Muscle layer of colon (tissue), 2 donors: ENCODE data around the gene PTGDS.

ENCODE experiments used
- H3K27ac ChIP-seq: one replicate; pipeline ENCODE4 v1.7.0; 2013; ENCODE audit warnings: low read depth, mild to moderate bottlenecking, low read length, moderate library complexity
- H3K27me3 ChIP-seq, 2 donors: one replicate each; pipeline ENCODE4 v1.7.0; 2013; ENCODE audit warnings: low read length in 2 of 2, mild to moderate bottlenecking in 2 of 2; ENCODE audit not compliant: insufficient read depth in 2 of 2, control insufficient read depth in 1 of 2
- H3K36me3 ChIP-seq: one replicate; pipeline ENCODE4 v1.7.0; 2013; ENCODE audit warnings: mild to moderate bottlenecking, low read length; ENCODE audit not compliant: insufficient read depth
- H3K4me1 ChIP-seq: one replicate; pipeline ENCODE4 v1.7.0; 2013; ENCODE audit warnings: mild to moderate bottlenecking, low read length; ENCODE audit not compliant: insufficient read depth
- H3K4me3 ChIP-seq, 2 donors: one replicate each; pipeline ENCODE4 v1.7.0; 2013; ENCODE audit warnings: low read length in 2 of 2, low read depth in 1 of 2, mild to moderate bottlenecking in 1 of 2, moderate library complexity in 1 of 2
- H3K9ac ChIP-seq: one replicate; pipeline ENCODE4 v1.7.0; 2013; ENCODE audit warnings: low read length
- H3K9me3 ChIP-seq: one replicate; pipeline ENCODE4 v1.7.0; 2013; ENCODE audit warnings: mild to moderate bottlenecking, low read length
- donor health status: abdominal sarcoma.
- donor health status: Adenocarcinoma of cecum.

The PTGDS gene

GRCh38 chr9:136955202-136955942, 21.9 kb upstream of the PTGDS start:
- H3K9me3 ChIP-seq = no peaks in the 10 kb centered on the region
- no peaks in the 10 kb centered on the region for H3K4me1 ChIP-seq
- H3K9ac ChIP-seq = no peak overlapping the region
- H3K4me3 ChIP-seq = no peak overlapping the region
- no peaks in the 10 kb centered on the region for H3K36me3 ChIP-seq
- H3K27me3 ChIP-seq = no peaks in the 10 kb centered on the region
- H3K27ac ChIP-seq = no peak overlapping the region

- Histone ChIP-seq H3K9ac (no peak overlapping the region), H3K27ac (no peak overlapping the region), H3K4me1 (no peaks in the 10 kb centered on the region), H3K27me3 (no peaks in the 10 kb centered on the region), H3K4me3 (no peak overlapping the region), H3K36me3 (no peaks in the 10 kb centered on the region), H3K9me3 (no peaks in the 10 kb centered on the region)
These were observed 21.4 kb upstream of the PTGDS start for GRCh38 chr9:136955943-136956335.

GRCh38 chr9:136956604-136957003, 20.7 kb upstream of the PTGDS start:
- Histone ChIP-seq H3K27ac (no peak overlapping the region), H3K27me3 (no peaks in the 10 kb centered on the region), H3K4me1 (no peaks in the 10 kb centered on the region), H3K9me3 (no peaks in the 10 kb centered on the region), H3K4me3 (no peak overlapping the region), H3K36me3 (no peaks in the 10 kb centered on the region), H3K9ac (no peak overlapping the region)

- Histone ChIP-seq H3K27ac (no peak overlapping the region), H3K4me3 (no peak overlapping the region), H3K36me3 (no peaks in the 10 kb centered on the region), H3K9ac (no peak overlapping the region), H3K9me3 (no peaks in the 10 kb centered on the region), H3K27me3 (no peaks in the 10 kb centered on the region), H3K4me1 (no peaks in the 10 kb centered on the region)
These were observed 19.8 kb upstream of the PTGDS start for GRCh38 chr9:136957461-136957860.

- Histone ChIP-seq H3K36me3 (no peaks in the 10 kb centered on the region), H3K27me3 (no peaks in the 10 kb centered on the region), H3K4me3 (no peak overlapping the region), H3K9me3 (no peaks in the 10 kb centered on the region), H3K9ac (no peak overlapping the region), H3K27ac (no peak overlapping the region), H3K4me1 (no peaks in the 10 kb centered on the region)
These were observed 19.4 kb upstream of the PTGDS start for GRCh38 chr9:136957901-136958300.

- no peaks in the 10 kb centered on the region for H3K36me3 ChIP-seq
- no peaks in the 10 kb centered on the region for H3K27me3 ChIP-seq
- no peak overlapping the region for H3K27ac ChIP-seq
- H3K4me3 ChIP-seq = no peak overlapping the region
- no peak overlapping the region for H3K9ac ChIP-seq
- H3K4me1 ChIP-seq = no peaks in the 10 kb centered on the region
- H3K9me3 ChIP-seq = no peaks in the 10 kb centered on the region
These were observed 18.8 kb upstream of the PTGDS start for GRCh38 chr9:136958473-136958872.

- Histone ChIP-seq H3K4me1 (no peaks in the 10 kb centered on the region), H3K27ac (no peak overlapping the region), H3K36me3 (no peaks in the 10 kb centered on the region), H3K9me3 (no peaks in the 10 kb centered on the region), H3K27me3 (no peaks in the 10 kb centered on the region), H3K9ac (no peak overlapping the region), H3K4me3 (no peak overlapping the region)
These were observed 18.1 kb upstream of the PTGDS start for GRCh38 chr9:136958898-136959850.

- Histone ChIP-seq H3K4me1 (no peaks in the 10 kb centered on the region), H3K4me3 (no peak overlapping the region), H3K27ac (no peak overlapping the region)
These were observed 16.9 kb upstream of the PTGDS start for GRCh38 chr9:136960212-136960937.

GRCh38 chr9:136960938-136961275, 16.4 kb upstream of the PTGDS start:
- Histone ChIP-seq H3K36me3 (no peaks in the 10 kb centered on the region), H3K9ac (no peak overlapping the region), H3K4me1 (no peaks in the 10 kb centered on the region), H3K27me3 (no peaks in the 10 kb centered on the region), H3K4me3 (no peak overlapping the region), H3K9me3 (no peaks in the 10 kb centered on the region), H3K27ac (no peak overlapping the region)

More at GRCh38 chr9:136960212-136960937, 16.9 kb upstream of the PTGDS start:
- Histone ChIP-seq H3K9ac (no peak overlapping the region), H3K9me3 (no peaks in the 10 kb centered on the region), H3K36me3 (no peaks in the 10 kb centered on the region), H3K27me3 (no peaks in the 10 kb centered on the region)

GRCh38 chr9:136961279-136962065, 15.8 kb upstream of the PTGDS start:
- H3K4me3 ChIP-seq = no peak overlapping the region
- H3K36me3 ChIP-seq = no peaks in the 10 kb centered on the region
- no peaks in the 10 kb centered on the region for H3K4me1 ChIP-seq
- H3K27me3 ChIP-seq = no peaks in the 10 kb centered on the region
- H3K9me3 ChIP-seq = no peaks in the 10 kb centered on the region
- no peak overlapping the region for H3K9ac ChIP-seq
- H3K27ac ChIP-seq = no peak overlapping the region

GRCh38 chr9:136962163-136962562, 15.1 kb upstream of the PTGDS start:
- no peaks in the 10 kb centered on the region for H3K4me1 ChIP-seq
- no peaks in the 10 kb centered on the region for H3K36me3 ChIP-seq
- no peak overlapping the region for H3K27ac ChIP-seq
- H3K9ac ChIP-seq = no peak overlapping the region
- no peaks in the 10 kb centered on the region for H3K9me3 ChIP-seq
- no peak overlapping the region for H3K4me3 ChIP-seq
- H3K27me3 ChIP-seq = no peaks in the 10 kb centered on the region
